GM06990 (cell line): ENCODE results near the gene SCN3A.

Source experiments
- DNase-seq: peaks from one replicate; pipeline ENCODE4 v3.0.0-alpha.2; 2011; ENCODE audit not compliant: insufficient read length; ENCODE audit errors: extremely low read depth
- H3K27me3 ChIP-seq: replicated peaks from 2 replicates; pipeline ENCODE4 v1.6.0; 2011; ENCODE audit warnings: low read length; ENCODE audit not compliant: control insufficient read depth, insufficient read depth
- H3K36me3 ChIP-seq: 2 replicates; pipeline ENCODE4 v1.5.1; 2011; ENCODE audit warnings: low read length; ENCODE audit not compliant: control insufficient read depth, insufficient read depth
- H3K4me3 ChIP-seq: replicated peaks from 2 replicates; pipeline ENCODE4 v1.5.1; 2011; ENCODE audit warnings: low read depth, mild to moderate bottlenecking, control low read depth, low read length
- TF ChIP-seq, protein P1 (sequence below): IDR thresholded peaks from 2 replicates; pipeline ENCODE4 v1.5.1; 2011; ENCODE audit warnings: low read length, control low read depth, mild to moderate bottlenecking, inconsistent platforms; ENCODE audit not compliant: insufficient read depth, poor library complexity, severe bottlenecking

The SCN3A gene

DNA sequence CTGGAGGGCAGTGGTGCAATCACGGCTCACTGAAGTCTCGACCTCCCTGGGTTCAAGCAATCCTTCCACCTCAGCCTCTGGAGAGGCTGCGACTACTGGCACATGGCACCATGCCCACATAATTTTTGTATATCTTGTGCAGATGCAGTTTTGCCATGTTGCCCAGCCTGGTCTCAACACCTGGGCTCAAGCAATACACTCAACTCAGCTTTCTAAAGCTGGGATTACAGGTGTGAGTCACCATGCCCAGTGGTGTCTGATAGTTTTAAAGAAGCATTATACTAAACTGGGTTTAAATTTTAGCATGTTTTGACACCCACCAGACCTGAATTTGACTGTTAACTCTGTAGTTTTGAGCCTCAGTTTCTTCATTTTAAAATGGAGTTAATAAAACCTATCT, 139.1 kb downstream of the SCN3A start:
- TF ChIP-seq, protein P1, sequence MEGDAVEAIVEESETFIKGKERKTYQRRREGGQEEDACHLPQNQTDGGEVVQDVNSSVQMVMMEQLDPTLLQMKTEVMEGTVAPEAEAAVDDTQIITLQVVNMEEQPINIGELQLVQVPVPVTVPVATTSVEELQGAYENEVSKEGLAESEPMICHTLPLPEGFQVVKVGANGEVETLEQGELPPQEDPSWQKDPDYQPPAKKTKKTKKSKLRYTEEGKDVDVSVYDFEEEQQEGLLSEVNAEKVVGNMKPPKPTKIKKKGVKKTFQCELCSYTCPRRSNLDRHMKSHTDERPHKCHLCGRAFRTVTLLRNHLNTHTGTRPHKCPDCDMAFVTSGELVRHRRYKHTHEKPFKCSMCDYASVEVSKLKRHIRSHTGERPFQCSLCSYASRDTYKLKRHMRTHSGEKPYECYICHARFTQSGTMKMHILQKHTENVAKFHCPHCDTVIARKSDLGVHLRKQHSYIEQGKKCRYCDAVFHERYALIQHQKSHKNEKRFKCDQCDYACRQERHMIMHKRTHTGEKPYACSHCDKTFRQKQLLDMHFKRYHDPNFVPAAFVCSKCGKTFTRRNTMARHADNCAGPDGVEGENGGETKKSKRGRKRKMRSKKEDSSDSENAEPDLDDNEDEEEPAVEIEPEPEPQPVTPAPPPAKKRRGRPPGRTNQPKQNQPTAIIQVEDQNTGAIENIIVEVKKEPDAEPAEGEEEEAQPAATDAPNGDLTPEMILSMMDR: no peak
- no peak overlapping the region for H3K4me3 ChIP-seq
- no peak for DNase-seq

DNA sequence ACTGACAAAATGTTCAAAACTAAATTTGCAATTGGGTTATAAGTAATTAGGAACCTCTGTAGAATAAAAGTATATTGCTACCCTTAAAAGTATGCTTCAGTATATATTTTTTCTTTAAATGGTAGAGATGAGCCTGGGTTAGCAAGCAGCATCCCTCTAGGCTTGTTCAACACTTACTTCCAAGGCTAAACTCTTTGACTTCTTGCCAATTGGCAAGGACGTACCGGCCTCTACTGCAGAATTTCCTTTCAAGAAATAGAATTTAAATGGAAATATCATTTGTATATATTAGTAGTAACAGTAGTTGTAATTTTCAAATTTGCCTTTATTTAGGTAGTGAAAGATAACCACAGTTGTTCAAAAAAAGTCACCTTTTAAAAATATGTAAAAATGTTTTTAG, 143.4 kb downstream of the SCN3A start:
- TF ChIP-seq, protein P1: no peak
- no peak for DNase-seq
- Histone ChIP-seq H3K4me3 (no peak overlapping the region), H3K27me3 (no peaks in the 10 kb centered on the region), H3K36me3 (no peaks in the 10 kb centered on the region)

More for the DNA sequence above, 139.1 kb downstream of the SCN3A start:
- H3K27me3 ChIP-seq: no peaks in the 10 kb centered on the region
- no peaks in the 10 kb centered on the region for H3K36me3 ChIP-seq

DNA sequence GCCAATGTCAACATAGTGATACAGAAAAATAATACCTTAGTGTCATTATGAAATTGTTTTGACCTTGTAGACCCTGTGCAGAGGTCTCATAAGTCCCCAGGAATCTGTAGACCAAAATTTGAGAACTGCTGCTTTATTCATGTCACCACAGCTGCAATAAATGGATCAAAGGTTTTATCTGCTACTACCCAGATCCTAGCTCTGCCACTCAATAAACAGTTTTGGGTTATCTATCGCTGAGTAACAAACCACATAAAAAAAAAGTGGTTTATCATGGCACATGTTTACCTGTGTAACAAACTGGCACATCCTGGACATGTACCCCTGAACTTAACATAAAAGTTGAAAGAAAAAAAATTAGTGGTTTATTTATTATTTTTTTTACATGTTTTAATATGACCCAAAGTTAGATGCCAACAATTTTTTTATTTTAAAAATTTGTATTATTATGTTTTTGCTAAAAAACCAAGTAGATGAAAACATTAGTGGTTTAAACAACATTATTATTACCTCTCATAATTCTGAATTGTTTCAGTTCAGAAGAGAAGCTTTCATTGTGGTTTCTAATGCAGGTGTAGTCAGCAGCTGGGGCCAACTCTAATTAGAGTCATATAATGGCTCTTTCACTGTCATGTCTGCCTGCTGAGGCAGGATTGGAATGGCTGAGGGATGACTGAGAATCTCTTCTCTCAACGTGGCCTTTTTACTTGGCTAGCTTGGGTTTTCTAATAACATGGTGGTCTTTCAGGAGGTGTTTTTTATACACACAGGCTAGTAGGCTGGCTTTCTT, 145.2 kb downstream of the SCN3A start:
- TF ChIP-seq, protein P1: no peak
- DNase-seq: no peak
- H3K27me3 ChIP-seq: no peaks in the 10 kb centered on the region
- no peaks in the 10 kb centered on the region for H3K36me3 ChIP-seq
- H3K4me3 ChIP-seq: no peak overlapping the region

DNA sequence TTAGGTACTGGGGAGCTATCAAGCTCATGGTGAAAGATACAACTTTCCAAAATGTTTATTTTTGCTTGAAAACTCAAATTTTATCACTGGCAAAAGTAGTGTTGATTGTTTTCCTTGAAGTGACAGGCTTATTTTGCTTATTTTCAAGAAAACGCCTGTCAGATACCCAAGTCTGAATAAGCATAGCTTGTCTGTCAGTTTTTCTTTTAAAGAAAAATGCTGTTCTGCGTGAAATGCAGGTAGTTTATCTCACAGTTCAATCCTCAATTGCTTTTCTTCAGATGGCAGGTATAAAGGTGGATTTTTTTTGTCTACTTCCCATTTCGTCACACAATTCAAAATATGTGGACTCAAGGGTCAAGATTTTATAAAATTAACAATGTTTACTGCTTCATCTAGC, 145.9 kb downstream of the SCN3A start:
- H3K36me3 ChIP-seq: no peaks in the 10 kb centered on the region
- TF ChIP-seq, protein P1: no peak
- no peak for DNase-seq
- H3K27me3 ChIP-seq: no peaks in the 10 kb centered on the region
- H3K4me3 ChIP-seq: no peak overlapping the region

DNA sequence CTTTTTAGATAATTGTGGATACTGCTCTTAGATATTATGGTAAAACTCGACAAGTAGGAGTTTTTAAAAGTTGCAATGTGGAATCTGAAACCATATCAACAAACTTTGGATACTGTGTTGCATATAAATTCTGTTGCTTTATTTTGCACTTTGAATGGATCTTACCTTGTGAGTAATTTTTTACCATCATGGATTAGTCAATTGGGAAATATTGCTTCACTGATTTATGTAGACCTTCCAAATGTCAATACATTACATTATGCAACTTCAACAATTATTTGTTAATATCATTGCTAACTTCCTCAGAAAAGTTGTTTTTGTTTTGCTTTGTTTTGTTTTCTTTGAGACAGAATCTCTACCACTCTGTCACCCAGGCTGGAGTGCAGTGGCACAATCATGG, 146.5 kb downstream of the SCN3A start:
- Histone ChIP-seq H3K36me3 (no peaks in the 10 kb centered on the region), H3K27me3 (no peaks in the 10 kb centered on the region)
- TF ChIP-seq, protein P1: no peak

More for the DNA sequence above, 146.5 kb downstream of the SCN3A start:
- no peak for DNase-seq
- H3K4me3 ChIP-seq: no peak overlapping the region
